Stimulated activated effector memory CD8-positive, alpha-beta T cell treated with anti-CD3 and anti-CD28 coated beads, Interleukin-12 subunit alpha, Interleukin-12 subunit beta, amount 100 ng/mL, for 72 hours (primary cell): ENCODE results near the gene MACO1.

Experiments used
- ATAC-seq: fragments of 150-1000 bp; cut with Tn5 transposase; 2 replicates; pipeline ENCODE4 v1.10.0; 2021
- DNase-seq, 2 donors: peaks; one replicate each; pipeline ENCODE4 v3.0.0; 2021 to 2022; ENCODE audit warnings: low spot score in 2 of 2
- H3K27ac Mint-ChIP-seq: one replicate; pipeline ENCODE4 v1.8.0; 2022; ENCODE audit warnings: mild to moderate bottlenecking, mixed read lengths
- H3K36me3 Mint-ChIP-seq: one replicate; pipeline ENCODE4 v1.8.0; 2022; ENCODE audit warnings: mild to moderate bottlenecking, mixed read lengths
- H3K4me1 Mint-ChIP-seq: one replicate; pipeline ENCODE4 v1.8.0; 2022; ENCODE audit warnings: mixed read lengths
- H3K4me3 Mint-ChIP-seq: one replicate; pipeline ENCODE4 v1.8.0; 2022; ENCODE audit warnings: mild to moderate bottlenecking, mixed read lengths
- H3K9me3 Mint-ChIP-seq: one replicate; pipeline ENCODE4 v1.8.0; 2022; ENCODE audit warnings: mixed read lengths

The MACO1 gene

DNA sequence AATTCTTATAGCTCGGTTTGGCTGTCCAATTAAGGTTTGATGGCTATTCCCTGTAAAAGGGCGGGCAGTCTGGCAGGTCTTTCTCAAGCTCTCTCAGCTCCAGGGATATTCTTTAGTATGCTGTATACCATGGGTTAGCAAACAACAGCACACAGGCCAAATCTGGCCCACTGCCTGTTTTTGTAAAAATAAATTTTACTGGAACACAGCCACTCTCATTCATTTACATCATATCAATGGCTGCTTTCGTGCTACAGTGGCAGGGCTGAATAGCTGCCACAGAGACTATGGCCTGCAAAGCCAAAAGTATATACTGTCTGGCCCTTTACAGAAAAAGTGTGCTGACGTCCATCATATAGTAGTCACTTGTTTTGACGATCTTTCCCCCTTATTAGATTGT lies 32.0 kb downstream of the MACO1 start:
- Mint-ChIP-seq H3K27ac (no peak overlapping the region), H3K36me3 (peaks cover 54% of the 10 kb centered on the region), H3K4me1 (no peaks in the 10 kb centered on the region), H3K4me3 (no peak overlapping the region), H3K9me3 (no peaks in the 10 kb centered on the region)
- ATAC-seq (no peak), DNase-seq (no peak)

DNA sequence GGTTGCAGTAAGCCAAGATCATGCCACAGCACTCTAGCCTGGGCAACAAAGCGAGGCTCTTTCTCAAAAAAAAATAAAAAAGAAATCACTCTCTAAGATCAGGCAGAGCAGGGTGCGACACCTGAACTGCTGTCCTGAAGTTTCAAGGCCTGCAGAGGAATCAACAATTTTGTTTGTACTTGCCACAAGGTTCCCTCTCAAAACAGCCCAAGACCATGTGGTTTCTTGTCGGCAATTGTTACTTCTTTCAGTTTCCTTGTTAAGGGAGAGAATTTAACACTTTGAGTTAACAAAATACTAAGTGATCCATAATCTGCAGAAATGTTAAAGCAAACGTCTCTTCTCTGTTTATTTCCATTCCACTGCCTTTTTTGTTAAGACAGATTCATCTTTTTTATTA lies 36.5 kb downstream of the MACO1 start:
- Mint-ChIP-seq H3K9me3 (no peaks in the 10 kb centered on the region), H3K36me3 (peaks cover 32% of the 10 kb centered on the region), H3K27ac (no peak overlapping the region), H3K4me3 (no peak overlapping the region), H3K4me1 (peaks cover 2% of the 10 kb centered on the region)
- DNase-seq (no peak), ATAC-seq (no peak)

DNA sequence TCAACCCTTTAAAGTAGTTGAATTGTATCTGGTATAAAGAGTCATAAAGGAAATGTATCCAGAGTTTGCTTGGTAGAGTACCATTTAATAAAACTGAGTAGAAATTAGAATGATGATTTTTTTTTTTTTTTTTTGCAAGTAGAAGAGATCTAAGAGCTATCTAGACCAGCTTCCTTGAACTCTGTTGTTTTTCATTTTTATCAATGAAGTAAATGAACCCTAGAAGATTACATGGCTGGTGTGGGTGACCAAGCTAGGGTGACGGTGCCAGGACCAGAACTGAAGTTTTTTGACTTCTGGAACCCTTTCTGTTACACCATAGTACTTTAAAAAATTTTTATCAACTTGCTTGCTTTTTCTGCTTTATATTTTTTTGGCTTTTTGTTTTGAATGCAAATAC lies 36.9 kb downstream of the MACO1 start:
- no peak for DNase-seq
- no peak for ATAC-seq
- H3K4me1 Mint-ChIP-seq, result peaks cover 6% of the 10 kb centered on the region
- no peak overlapping the region for H3K4me3 Mint-ChIP-seq
- H3K9me3 Mint-ChIP-seq, result no peaks in the 10 kb centered on the region
- peaks cover 32% of the 10 kb centered on the region for H3K36me3 Mint-ChIP-seq
- no peak overlapping the region for H3K27ac Mint-ChIP-seq

DNA sequence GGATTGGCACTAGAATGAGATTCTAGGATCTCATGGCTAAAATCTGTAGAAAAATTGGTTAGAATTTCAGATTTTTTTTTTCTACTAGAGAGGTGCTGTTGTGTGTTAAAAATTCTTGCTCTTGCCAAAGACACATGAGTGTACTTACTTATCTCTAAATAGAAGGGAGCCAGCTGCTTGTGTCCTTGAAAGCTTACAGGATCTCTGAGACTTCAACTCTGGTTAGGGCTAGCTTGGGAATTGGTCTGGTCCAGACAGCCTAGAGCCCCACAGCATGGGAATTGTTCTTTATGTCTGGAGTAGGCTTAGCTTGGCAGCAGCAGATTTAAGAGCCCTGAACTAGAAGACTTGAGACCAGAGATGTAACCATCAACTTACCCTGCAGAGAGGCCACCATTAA lies 37.3 kb downstream of the MACO1 start:
- no peak overlapping the region for H3K27ac Mint-ChIP-seq
- H3K9me3 Mint-ChIP-seq, result no peaks in the 10 kb centered on the region
- DNase-seq, result no peak
- H3K4me3 Mint-ChIP-seq, result no peak overlapping the region
- H3K4me1 Mint-ChIP-seq, result peaks cover 10% of the 10 kb centered on the region
- ATAC-seq, result no peak
- H3K36me3 Mint-ChIP-seq, result peaks cover 35% of the 10 kb centered on the region

DNA sequence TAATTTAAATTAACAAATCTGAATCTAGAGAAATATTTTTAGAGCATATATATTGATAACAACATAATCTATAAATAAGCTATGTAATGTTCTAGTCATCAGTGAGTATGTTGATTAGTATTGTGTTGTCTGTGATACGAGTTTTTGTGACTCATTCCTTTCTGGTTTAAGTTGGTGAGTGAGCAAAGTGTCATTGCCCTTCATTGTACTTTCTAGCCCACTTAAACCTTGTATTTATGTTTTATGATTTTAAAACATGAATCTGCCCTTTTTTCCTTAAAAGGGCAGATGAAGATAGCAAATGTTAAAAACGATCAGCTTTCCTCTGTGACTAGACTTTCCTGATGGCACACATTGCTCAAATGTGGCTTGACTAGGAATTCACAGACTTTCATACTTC lies 38.5 kb downstream of the MACO1 start:
- H3K9me3 Mint-ChIP-seq, result no peaks in the 10 kb centered on the region
- DNase-seq (no peak), ATAC-seq (peak; percentile 91)
- H3K4me3 Mint-ChIP-seq, result no peak overlapping the region
- H3K36me3 Mint-ChIP-seq, result peaks cover 38% of the 10 kb centered on the region
- peaks cover 20% of the 10 kb centered on the region for H3K4me1 Mint-ChIP-seq
- no peak overlapping the region for H3K27ac Mint-ChIP-seq

DNA sequence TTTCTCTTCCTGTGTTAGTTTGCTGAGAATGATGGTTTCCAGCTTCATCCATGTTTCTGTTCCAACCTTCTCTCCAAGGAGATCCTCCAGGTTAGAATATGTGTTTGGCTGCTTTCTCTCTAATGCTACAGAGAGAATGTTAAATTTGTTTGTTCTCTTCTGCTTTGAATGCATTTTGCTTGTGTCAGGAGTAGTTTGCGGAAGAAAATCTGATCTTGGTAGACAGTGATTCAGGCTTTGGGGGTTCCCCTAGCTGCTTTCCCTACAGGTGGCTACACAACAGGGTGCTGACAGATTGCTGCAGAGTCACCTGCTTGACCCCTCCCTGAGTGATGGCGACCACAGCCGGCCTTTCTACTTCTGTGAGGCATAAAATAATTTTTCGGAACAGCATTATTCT lies 41.8 kb downstream of the MACO1 start:
- peaks cover 44% of the 10 kb centered on the region for H3K4me1 Mint-ChIP-seq
- peaks cover 33% of the 10 kb centered on the region for H3K36me3 Mint-ChIP-seq
- H3K4me3 Mint-ChIP-seq, result no peak overlapping the region
- ATAC-seq, result no peak
- no peak overlapping the region for H3K27ac Mint-ChIP-seq
- H3K9me3 Mint-ChIP-seq, result no peaks in the 10 kb centered on the region
- no peak for DNase-seq

DNA sequence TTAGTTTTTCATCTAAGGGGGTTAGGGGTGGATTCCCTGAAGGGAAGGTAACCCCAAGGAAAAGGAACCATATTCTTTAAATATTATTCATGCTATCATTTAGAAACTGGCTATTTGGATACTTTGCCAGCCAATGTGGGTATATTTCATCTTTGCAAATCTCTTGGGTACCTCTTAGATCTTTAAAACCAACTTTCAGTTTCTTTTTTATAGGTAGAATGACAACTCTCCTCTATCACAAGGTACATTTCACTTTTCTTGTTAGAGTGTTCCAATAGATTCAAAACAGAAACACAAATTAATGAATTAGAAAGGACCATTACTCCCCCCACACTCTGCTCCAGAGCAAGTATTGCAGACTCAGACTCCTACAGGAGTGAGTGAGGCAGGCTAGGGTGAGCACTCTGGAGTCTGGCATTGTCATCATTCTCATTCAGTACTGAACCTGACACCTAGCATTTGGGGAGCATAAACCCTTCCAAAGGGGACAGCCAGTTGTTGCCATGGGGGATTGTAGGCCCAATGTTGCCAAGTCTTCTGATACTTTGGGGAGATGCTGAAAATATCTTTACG lies 43.0 kb downstream of the MACO1 start:
- H3K27ac Mint-ChIP-seq, result peak overlapping the region; percentile 48
- H3K36me3 Mint-ChIP-seq, result peaks cover 20% of the 10 kb centered on the region
- H3K4me1 Mint-ChIP-seq, result peaks cover 44% of the 10 kb centered on the region
- H3K9me3 Mint-ChIP-seq, result no peaks in the 10 kb centered on the region
- no peak overlapping the region for H3K4me3 Mint-ChIP-seq
- DNase-seq, result peak in 1 of 2 donors; percentile 33
- ATAC-seq, result peak; percentile 58

DNA sequence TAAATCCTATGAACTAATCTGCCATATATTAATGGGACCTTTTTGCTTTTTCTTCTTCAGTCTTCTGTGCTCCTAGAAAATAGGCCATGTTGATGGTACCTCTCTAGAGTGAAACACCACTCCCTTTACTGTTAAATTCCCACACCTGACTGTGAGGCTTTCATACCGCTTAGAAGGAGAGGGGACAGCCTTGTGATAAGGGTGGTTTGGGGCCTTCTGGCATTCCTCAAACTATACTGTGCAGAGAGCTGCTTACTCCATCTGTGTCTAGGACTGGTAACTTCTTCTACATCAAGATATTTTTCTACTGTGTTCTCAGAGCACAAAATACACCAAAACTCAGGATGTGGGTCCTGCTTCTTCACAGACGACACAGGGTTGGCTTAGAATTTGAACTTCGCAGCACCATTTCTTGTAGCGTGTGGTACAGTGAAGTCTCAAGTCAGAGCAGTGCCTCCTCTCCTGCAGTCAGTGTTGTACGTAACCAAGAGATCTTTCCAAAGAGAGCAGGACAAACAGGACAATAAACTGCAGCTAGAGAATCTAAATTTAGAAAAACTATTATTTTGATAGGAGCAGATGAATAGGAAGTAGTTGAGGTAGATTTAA lies 43.8 kb downstream of the MACO1 start:
- ATAC-seq (no peak), DNase-seq (peak in 1 of 2 donors; percentile 18)
- no peak overlapping the region for H3K4me3 Mint-ChIP-seq
- H3K27ac Mint-ChIP-seq, result peak overlapping the region; percentile 48
- H3K9me3 Mint-ChIP-seq, result no peaks in the 10 kb centered on the region
- peaks cover 44% of the 10 kb centered on the region for H3K4me1 Mint-ChIP-seq
- H3K36me3 Mint-ChIP-seq, result peaks cover 24% of the 10 kb centered on the region

DNA sequence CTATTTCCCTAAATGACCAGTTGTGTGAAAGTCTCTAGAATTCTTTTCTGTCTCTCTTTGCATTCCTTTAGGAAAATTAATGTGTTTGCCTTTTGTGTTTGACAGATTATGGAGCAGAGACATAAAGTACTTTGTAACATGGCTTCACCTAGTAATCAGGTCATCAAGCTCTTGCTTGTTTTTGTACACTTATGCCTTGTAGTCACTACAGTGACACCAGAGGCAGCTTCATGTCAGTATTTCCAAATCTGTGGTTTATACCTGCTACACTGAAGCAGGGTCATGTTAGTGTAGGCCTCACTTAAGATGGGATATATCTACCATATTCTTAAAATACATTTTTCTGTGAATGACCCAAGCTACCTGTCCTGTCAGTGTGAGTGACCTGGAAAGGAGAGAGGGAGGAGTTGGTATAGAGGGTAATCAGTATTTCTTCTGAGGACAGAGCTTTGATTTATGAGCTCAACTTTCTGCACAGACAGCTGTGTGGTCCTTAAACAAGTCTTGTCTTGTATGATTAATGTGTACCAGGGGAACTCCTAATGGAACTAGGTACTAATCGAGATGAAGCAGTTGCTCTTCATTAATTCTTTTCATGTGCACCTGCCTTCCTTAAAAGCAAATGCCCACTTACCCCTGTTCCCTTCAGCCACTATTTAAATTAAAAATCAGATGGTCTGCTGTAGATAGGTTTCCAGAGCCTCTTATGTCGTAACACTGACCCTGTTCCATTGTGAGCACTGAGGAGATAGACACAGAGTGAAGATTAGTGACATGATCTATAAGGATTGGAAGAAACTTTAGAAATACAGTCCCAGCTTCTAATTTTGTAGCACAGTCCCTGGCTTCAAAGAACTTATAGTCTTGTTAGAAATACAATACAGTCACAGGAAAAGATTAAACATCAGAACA lies 45.7 kb downstream of the MACO1 start:
- H3K4me1 Mint-ChIP-seq, result peaks cover 44% of the 10 kb centered on the region

DNA sequence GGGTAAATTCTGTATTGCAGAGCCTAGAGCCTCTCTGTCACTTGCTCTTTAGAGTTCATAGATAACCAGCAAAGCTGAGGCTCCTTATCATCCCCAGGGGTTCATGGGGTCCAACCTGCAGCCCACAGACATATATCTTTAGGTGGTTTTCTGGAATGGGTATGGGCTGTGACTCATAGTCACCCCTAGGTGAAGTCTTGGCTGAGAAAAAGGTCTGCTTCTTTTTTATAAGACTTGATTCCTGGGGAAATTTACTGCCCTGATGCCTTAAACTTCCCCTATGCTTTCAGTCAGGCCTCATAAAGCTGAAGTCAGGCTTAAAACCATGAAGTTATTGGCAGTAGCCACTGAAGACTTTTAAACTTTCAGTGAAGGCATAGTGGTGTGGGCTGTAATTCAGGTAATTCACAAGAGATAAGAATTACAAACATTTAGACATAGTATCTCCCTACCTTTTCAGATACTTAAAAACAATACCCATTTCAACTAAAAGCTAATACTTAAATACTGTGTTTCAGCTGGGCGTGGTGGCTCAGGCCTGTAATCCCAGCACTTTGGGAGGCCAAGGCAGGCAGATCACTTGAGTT lies 46.8 kb downstream of the MACO1 start:
- DNase-seq, result no peak
- peak overlapping the region; percentile 75 for H3K27ac Mint-ChIP-seq
- peaks cover 21% of the 10 kb centered on the region for H3K36me3 Mint-ChIP-seq
- ATAC-seq, result peak; percentile 55
- H3K9me3 Mint-ChIP-seq, result no peaks in the 10 kb centered on the region
- H3K4me1 Mint-ChIP-seq, result peaks cover 39% of the 10 kb centered on the region
- H3K4me3 Mint-ChIP-seq, result no peak overlapping the region

More for the DNA sequence above, 45.7 kb downstream of the MACO1 start:
- no peaks in the 10 kb centered on the region for H3K9me3 Mint-ChIP-seq
- DNase-seq (no peak), ATAC-seq (peak; percentile 64)
- H3K27ac Mint-ChIP-seq, result peak overlapping the region; percentile 75
- H3K36me3 Mint-ChIP-seq, result peaks cover 21% of the 10 kb centered on the region
- H3K4me3 Mint-ChIP-seq, result no peak overlapping the region

DNA sequence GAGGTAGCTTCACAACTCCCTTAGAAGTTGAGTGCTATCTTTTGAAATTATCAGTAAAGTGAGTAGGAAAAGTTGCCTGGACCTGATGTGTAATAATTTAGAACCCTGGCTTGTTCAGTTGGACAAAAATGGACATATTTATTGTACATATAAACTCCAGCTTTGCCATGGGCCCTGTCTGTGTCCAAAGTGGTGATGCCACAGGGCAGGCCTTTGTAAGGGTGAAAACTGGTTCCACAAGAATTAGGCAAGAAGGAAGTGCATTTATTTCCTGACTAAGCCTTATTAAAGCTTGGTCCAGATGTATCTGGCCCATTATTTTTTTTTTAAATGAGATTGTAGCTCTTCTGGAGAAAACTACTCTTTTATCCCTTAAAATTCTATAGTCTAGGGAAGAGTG lies 47.9 kb downstream of the MACO1 start:
- H3K27ac Mint-ChIP-seq, result no peak overlapping the region
- no peak overlapping the region for H3K4me3 Mint-ChIP-seq
- ATAC-seq, result no peak
- no peak for DNase-seq
- no peaks in the 10 kb centered on the region for H3K9me3 Mint-ChIP-seq
- peaks cover 29% of the 10 kb centered on the region for H3K4me1 Mint-ChIP-seq
- H3K36me3 Mint-ChIP-seq, result peaks cover 20% of the 10 kb centered on the region

DNA sequence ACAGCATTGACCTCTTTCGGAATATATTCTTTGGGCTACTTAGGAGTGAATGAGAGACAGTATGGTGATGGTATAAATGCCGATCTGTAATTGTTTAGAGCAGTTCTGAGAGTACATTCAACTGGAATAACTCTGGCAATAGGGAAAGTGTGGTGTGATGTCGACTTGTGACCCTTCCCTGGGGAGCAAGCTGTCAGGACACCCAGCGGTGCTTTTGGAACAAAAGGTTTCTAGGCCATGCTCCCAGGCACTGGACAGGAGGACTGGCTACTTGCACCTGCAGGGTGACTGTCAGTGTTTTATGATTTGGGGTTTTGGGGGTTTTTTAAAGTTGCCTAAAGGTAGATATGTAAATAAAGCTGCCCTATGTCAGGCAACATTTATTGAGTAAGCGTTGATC lies 50.9 kb downstream of the MACO1 start:
- Mint-ChIP-seq H3K4me3 (no peak overlapping the region), H3K9me3 (no peaks in the 10 kb centered on the region), H3K27ac (peak overlapping the region; percentile 2), H3K36me3 (peaks cover 42% of the 10 kb centered on the region), H3K4me1 (peaks cover 7% of the 10 kb centered on the region)
- ATAC-seq (no peak), DNase-seq (no peak)

DNA sequence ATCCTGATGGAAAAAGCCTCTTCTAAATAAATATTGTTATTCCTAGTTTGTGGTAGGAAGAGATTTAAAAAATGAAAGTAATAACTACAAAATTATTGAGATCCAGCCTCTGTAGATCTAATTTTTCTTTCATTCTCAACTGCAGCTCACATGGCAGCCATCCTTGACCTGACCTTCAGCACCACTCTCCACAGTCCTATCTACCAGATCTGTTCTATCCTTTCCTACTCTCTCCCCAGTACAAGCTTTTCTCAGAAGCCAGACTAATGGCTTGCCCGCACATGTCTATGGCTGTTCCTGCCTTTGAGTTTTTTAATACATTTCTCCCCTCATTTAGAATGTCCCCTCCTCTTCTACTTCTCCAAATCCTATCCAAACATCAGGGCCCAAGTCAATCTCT lies 51.5 kb downstream of the MACO1 start:
- H3K4me3 Mint-ChIP-seq, result no peak overlapping the region
- H3K4me1 Mint-ChIP-seq, result peaks cover 1% of the 10 kb centered on the region
- peak overlapping the region; percentile 2 for H3K27ac Mint-ChIP-seq
- H3K36me3 Mint-ChIP-seq, result peaks cover 47% of the 10 kb centered on the region
- DNase-seq (no peak), ATAC-seq (no peak)
- H3K9me3 Mint-ChIP-seq, result no peaks in the 10 kb centered on the region

DNA sequence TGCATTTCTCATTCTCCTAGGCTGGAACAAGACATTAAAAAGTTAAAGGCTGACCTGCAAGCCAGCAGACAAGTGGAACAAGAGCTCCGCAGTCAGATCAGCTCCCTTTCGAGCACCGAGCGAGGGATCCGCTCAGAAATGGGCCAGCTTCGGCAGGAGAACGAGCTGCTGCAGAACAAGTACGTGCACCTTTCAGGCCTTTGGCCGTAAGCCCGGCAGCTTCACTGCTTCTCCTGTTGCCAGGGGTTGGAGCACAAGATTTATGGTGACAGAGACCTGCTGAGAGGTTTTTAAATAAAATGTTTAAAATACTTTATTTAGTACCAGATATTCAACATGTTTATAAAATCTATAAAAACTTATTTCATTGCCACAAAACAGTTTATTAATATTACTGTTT lies 53.4 kb downstream of the MACO1 start:
- Mint-ChIP-seq H3K4me3 (no peak overlapping the region), H3K9me3 (no peaks in the 10 kb centered on the region), H3K4me1 (no peaks in the 10 kb centered on the region), H3K27ac (peak overlapping the region; percentile 14), H3K36me3 (peaks cover 57% of the 10 kb centered on the region)
- no peak for ATAC-seq
- DNase-seq, result no peak

DNA sequence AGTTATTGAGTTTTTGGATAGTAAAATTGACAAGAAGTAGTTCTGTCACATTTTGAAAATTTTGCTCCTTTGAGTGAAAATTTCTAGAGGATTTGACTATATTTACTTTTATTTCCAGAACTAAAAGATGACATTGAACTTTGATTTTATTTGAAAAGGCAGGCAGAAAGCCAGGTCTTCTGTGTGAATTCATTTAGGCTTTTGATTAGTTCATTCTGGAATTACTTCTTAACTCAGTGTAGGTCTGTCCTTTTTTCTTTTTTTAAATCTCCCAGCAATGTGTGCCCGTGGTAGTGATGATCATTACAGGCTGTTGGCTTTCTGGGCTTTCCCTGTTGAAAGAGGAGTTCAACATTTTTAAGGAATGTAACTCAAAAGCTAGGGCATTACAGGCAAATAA lies 53.8 kb downstream of the MACO1 start:
- no peak for DNase-seq
- peaks cover 57% of the 10 kb centered on the region for H3K36me3 Mint-ChIP-seq
- H3K4me3 Mint-ChIP-seq, result no peak overlapping the region
- no peaks in the 10 kb centered on the region for H3K9me3 Mint-ChIP-seq
- H3K27ac Mint-ChIP-seq, result peak overlapping the region; percentile 65
- ATAC-seq, result no peak
- no peaks in the 10 kb centered on the region for H3K4me1 Mint-ChIP-seq
